CD4-positive, alpha-beta memory T cell (primary cell): Measurements from ENCODE around the gene NHEJ1. TPM values are rescaled to one million over a fixed set of nuclear protein-coding genes. Genes with fewer than 3 reads are reported as not detected.

Experiments used
- CTCF ChIA-PET: fragments of 350-600 bp; sonication (Branson Sonifier 250); formaldehyde crosslinking; loops from one replicate; lab custom pipeline; 2021; ENCODE audit warnings: inconsistent platforms; ENCODE audit not compliant: partially characterized antibody; lab: Charles Lee
- POLR2A ChIA-PET: fragments of 350-600 bp; sonication (Branson Sonifier 250); formaldehyde crosslinking; loops from one replicate; lab custom pipeline; 2021; ENCODE audit not compliant: partially characterized antibody; lab: Charles Lee
- DNase-seq, 5 donors: peaks; one replicate each; pipeline versions ENCODE4 v3.0.0 to v3.0.0-alpha.2; 2020 to 2022; ENCODE audit warnings: mixed read lengths in 1 of 5
- H3K27ac ChIP-seq: one replicate; pipeline ENCODE4 v1.7.0; 2013; ENCODE audit warnings: low read depth, low read length
- H3K27me3 ChIP-seq: 2 replicates; pipeline ENCODE4 v1.7.0; 2013; ENCODE audit warnings: mild to moderate bottlenecking, low read length, moderate library complexity; ENCODE audit not compliant: insufficient read depth
- H3K36me3 ChIP-seq: 2 replicates; pipeline ENCODE4 v1.7.0; 2013; ENCODE audit warnings: mild to moderate bottlenecking, low read length, moderate library complexity; ENCODE audit not compliant: insufficient read depth
- H3K4me1 ChIP-seq: 2 replicates; pipeline ENCODE4 v1.7.0; 2013; ENCODE audit warnings: mild to moderate bottlenecking, low read length, moderate library complexity; ENCODE audit not compliant: insufficient read depth
- H3K4me3 ChIP-seq, 2 donors: one replicate each; pipeline ENCODE4 v1.7.0; 2013; ENCODE audit warnings: low read length in 2 of 2, mild to moderate bottlenecking in 1 of 2
- H3K9me3 ChIP-seq, 2 donors: one replicate each; pipeline ENCODE4 v1.7.0; 2013; ENCODE audit warnings: low read length in 2 of 2, control low read depth in 1 of 2; ENCODE audit not compliant: control insufficient read depth in 1 of 2
- H3K27ac Mint-ChIP-seq, 7 donors: one replicate each; pipeline ENCODE4 v1.8.0; 2020 to 2021; ENCODE audit warnings: mixed read lengths in 7 of 7, mild to moderate bottlenecking in 6 of 7, inconsistent platforms in 3 of 7, moderate library complexity in 3 of 7
- H3K27me3 Mint-ChIP-seq, 2 donors: one replicate each; pipeline ENCODE4 v1.8.0; 2020 to 2021; ENCODE audit warnings: mixed read lengths in 2 of 2
- H3K36me3 Mint-ChIP-seq, 2 donors: one replicate each; pipeline ENCODE4 v1.8.0; 2020 to 2021; ENCODE audit warnings: mixed read lengths in 2 of 2, inconsistent platforms in 1 of 2, mild to moderate bottlenecking in 1 of 2
- H3K4me1 Mint-ChIP-seq, 4 donors: one replicate each; pipeline ENCODE4 v1.8.0; 2020 to 2021; ENCODE audit warnings: mixed read lengths in 4 of 4, mild to moderate bottlenecking in 1 of 4
- H3K4me3 Mint-ChIP-seq, 8 donors: one replicate each; pipeline ENCODE4 v1.8.0; 2020 to 2021; ENCODE audit warnings: mixed read lengths in 8 of 8, mild to moderate bottlenecking in 7 of 8, moderate library complexity in 6 of 8, inconsistent platforms in 3 of 8
- H3K9me3 Mint-ChIP-seq, 8 donors: one replicate each; pipeline ENCODE4 v1.8.0; 2020 to 2021; ENCODE audit warnings: mixed read lengths in 8 of 8, mild to moderate bottlenecking in 5 of 8, inconsistent platforms in 3 of 8, moderate library complexity in 1 of 8
- intact Hi-C: fragments of 100-400 bp; cut with micrococcal nuclease; formaldehyde crosslinking; loops from one replicate; pipeline ENCODE4 v1.15.1; 2023
- microRNA-seq: library from miRNA; unstranded; fragments of <30 nt; microRNA quantifications from one replicate; pipeline ENCODE4 v1.2.0, GENCODE V29; 2021; ENCODE audit warnings: borderline replicate concordance, borderline number of aligned reads, borderline microRNAs expressed, mixed read lengths
- polyA plus RNA-seq, 2 donors: library from polyadenylated mRNA; unstranded; fragments of 300-500 nt; fragmentation: Illumina TruSeq; gene quantifications; one replicate each; pipeline ENCODE4 v1.2.3, GENCODE V29; 2021
- total RNA-seq, 2 experiments: library from RNA; stranded (reverse); gene quantifications; one replicate each; pipeline ENCODE4 v1.2.3, GENCODE V29; 2021

NHEJ1 gene
- total and polyA plus RNA-seq, 4 experiments from 2014 or later: 14.1 to 27.5 (median 20.5) TPM

DNA sequence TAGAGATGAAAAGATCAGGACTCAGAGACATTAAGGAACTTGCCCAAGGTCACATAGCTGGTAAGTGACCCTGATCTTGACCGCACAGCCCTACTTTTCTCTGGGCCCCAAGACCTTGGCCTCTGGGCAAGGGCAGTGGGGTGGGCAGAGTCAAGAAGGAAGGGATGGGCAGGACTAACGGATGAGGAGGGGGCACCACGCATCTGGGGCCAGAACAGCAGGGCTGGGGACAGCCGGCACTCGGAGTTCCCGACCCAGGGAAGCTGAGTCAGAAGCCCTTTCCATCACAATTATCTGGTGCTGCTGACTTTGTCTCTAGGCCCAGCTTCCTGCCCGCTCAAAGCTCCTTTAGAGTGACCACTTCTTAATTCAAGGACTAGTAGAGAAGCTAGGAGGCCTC, 133.7 kb downstream of the NHEJ1 start:
- no peak for DNase-seq
- CTCF ChIA-PET: interaction anchor here (0.9 to 4.6 kb wide), 10 partner anchors 8 to 133 kb away, joined by 3 to 33 read pairs (median 4); partner anchors contain the start of gene CFAP65
- no peaks in the 10 kb centered on the region for H3K9me3 Mint-ChIP-seq

DNA sequence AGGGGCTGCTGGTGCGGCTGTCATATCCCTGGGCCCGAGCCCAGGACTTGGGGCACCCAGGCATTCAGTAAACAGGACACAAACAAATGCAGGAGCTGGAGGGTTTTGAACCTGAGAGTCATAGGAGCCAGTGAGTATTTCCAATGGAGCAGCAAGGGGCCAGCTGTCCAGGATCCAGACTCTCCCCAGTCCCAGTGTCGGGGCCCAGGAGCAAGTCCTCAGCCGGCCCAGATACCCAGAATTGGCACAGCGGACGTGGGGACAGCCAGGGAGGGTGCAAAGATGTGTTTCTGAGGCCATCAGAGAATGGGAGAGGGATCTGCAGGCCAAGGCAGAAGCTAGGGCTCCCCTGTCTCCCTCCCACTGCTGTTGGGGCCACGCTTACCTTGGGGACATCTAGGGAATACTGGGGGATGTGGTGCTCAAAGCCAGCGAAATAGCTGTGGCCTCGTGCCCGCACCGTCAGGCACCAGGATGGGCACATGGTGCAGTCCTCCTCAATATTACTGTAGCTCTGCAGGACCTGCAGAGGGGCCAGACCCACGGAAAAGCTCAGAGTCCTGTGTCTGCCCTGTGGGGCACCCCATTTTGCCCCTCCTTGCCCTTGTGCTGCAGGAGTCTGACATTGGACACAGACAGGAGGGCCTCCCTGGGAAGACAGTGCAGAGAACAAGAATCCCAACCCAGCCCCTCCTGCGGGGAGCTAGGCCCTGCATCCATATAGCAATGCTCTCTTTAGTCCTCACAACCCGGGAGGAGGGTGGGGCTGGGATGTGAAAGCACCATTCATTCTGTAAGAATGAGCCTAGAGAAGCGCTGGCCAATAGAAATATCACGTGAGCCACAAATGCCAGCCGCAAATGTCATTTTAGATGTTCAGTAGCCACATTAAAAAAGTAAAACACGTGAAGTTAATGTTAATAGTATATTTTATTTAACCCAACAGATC, 134.7 kb downstream of the NHEJ1 start:
- CTCF ChIA-PET: interaction anchor here (1.3 to 3.2 kb wide), 4 partner anchors 17 to 131 kb away, joined by 3 to 19 read pairs (median 6); no protein-coding TSS in a partner anchor
- POLR2A ChIA-PET: no interaction called here
- peaks cover 8 to 11% of the 10 kb centered on the region in 2 donors for H3K27me3 Mint-ChIP-seq
- H3K36me3 ChIP-seq: no peaks in the 10 kb centered on the region
- no peak overlapping the region for H3K27ac Mint-ChIP-seq
- DNase-seq: no peak
- H3K4me3 ChIP-seq: no peak overlapping the region
- H3K27ac ChIP-seq: no peak overlapping the region
- peaks cover 0 to 1% (median 0%) of the 10 kb centered on the region in 4 donors for H3K4me1 Mint-ChIP-seq
- no peaks in the 10 kb centered on the region for H3K27me3 ChIP-seq
- H3K4me1 ChIP-seq: no peaks in the 10 kb centered on the region
- H3K9me3 ChIP-seq: no peaks in the 10 kb centered on the region
- intact Hi-C loops: no loop called here
- no peaks in the 10 kb centered on the region for H3K36me3 Mint-ChIP-seq
- no peak overlapping the region for H3K4me3 Mint-ChIP-seq
- H3K9me3 Mint-ChIP-seq: no peaks in the 10 kb centered on the region

More for the DNA sequence above, 133.7 kb downstream of the NHEJ1 start:
- Mint-ChIP-seq H3K27ac (no peak overlapping the region), H3K4me3 (no peak overlapping the region), H3K27me3 (peaks cover 8 to 11% of the 10 kb centered on the region in 2 donors), H3K4me1 (peaks cover 0 to 1% (median 0%) of the 10 kb centered on the region in 4 donors), H3K36me3 (no peaks in the 10 kb centered on the region)
- POLR2A ChIA-PET: no interaction called here
- Histone ChIP-seq H3K4me3 (no peak overlapping the region), H3K9me3 (no peaks in the 10 kb centered on the region), H3K27ac (no peak overlapping the region), H3K27me3 (no peaks in the 10 kb centered on the region), H3K4me1 (no peaks in the 10 kb centered on the region), H3K36me3 (no peaks in the 10 kb centered on the region)
- intact Hi-C loops: no loop called here

Small RNA genes within 50 kb of the gene (microRNA-seq; reads per million reads assigned to microRNA genes)
- not detected for gene MIR3131

Other genes starting within 250 kb of the NHEJ1 start
- gene CDK5R2, start 201.1 kb downstream of the NHEJ1 start, total RNA-seq: not detected
- not detected for gene CDK5R2, start 201.1 kb downstream of the NHEJ1 start, polyA plus RNA-seq
- not detected for gene FEV, start 175.6 kb downstream of the NHEJ1 start, total RNA-seq
- not detected for gene FEV, start 175.6 kb downstream of the NHEJ1 start, polyA plus RNA-seq
- gene CRYBA2, start 167.4 kb downstream of the NHEJ1 start, total RNA-seq: not detected
- not detected for gene CRYBA2, start 167.4 kb downstream of the NHEJ1 start, polyA plus RNA-seq
- gene CFAP65, start 119.3 kb downstream of the NHEJ1 start, total RNA-seq: not detected
- not detected for gene CFAP65, start 119.3 kb downstream of the NHEJ1 start, polyA plus RNA-seq
- under 1 TPM in 1 of 2 experiments, not detected in 1; 0.17 TPM for gene IHH, start 99.9 kb downstream of the NHEJ1 start, total RNA-seq
- gene IHH, start 99.9 kb downstream of the NHEJ1 start, polyA plus RNA-seq: not detected
- 10 to 100 TPM; 11.8 to 12.1 TPM for gene SLC23A3, start 9.2 kb upstream of the NHEJ1 start, total RNA-seq
- not detected for gene SLC23A3, start 9.2 kb upstream of the NHEJ1 start, polyA plus RNA-seq
- 10 to 100 TPM; 79.3 to 83.3 TPM for gene CNPPD1, start 16.1 kb upstream of the NHEJ1 start, total RNA-seq
- 10 to 100 TPM; 76.5 to 82.2 TPM for gene CNPPD1, start 16.1 kb upstream of the NHEJ1 start, polyA plus RNA-seq
- gene RETREG2, start 17.5 kb upstream of the NHEJ1 start, total RNA-seq: 100 to 1,000 TPM; 123 to 128 TPM
- gene RETREG2, start 17.5 kb upstream of the NHEJ1 start, polyA plus RNA-seq: 10 to 100 TPM; 76.5 to 82.2 TPM
- 10 to 100 TPM; 73.3 to 79.8 TPM for gene ZFAND2B, start 46.0 kb upstream of the NHEJ1 start, total RNA-seq
- 10 to 100 TPM; 76.3 to 81.5 TPM for gene ZFAND2B, start 46.0 kb upstream of the NHEJ1 start, polyA plus RNA-seq
- 10 to 100 TPM; 10.7 to 11.1 TPM for gene ABCB6, start 58.1 kb upstream of the NHEJ1 start, total RNA-seq
- gene ABCB6, start 58.1 kb upstream of the NHEJ1 start, polyA plus RNA-seq: 1 to 10 TPM; 1.4 to 4.3 TPM
- gene ATG9A, start 68.8 kb upstream of the NHEJ1 start, total RNA-seq: 10 to 100 TPM; 48.7 to 53.0 TPM
- 10 to 100 TPM; 10.3 to 27.8 TPM for gene ATG9A, start 68.8 kb upstream of the NHEJ1 start, polyA plus RNA-seq
- 100 to 1,000 TPM; 244 to 260 TPM for gene ANKZF1, start 69.0 kb upstream of the NHEJ1 start, total RNA-seq
- gene ANKZF1, start 69.0 kb upstream of the NHEJ1 start, polyA plus RNA-seq: 10 to 100 TPM; 22.1 to 49.5 TPM
- 1 to 10 TPM; 1.5 to 2.5 TPM for gene GLB1L, start 84.6 kb upstream of the NHEJ1 start, total RNA-seq
- gene GLB1L, start 84.6 kb upstream of the NHEJ1 start, polyA plus RNA-seq: under 1 TPM; 0.26 to 0.68 TPM
- gene STK16, start 84.7 kb upstream of the NHEJ1 start, total RNA-seq: 10 to 100 TPM; 19.3 to 21.1 TPM
- 10 to 100 TPM; 15.3 to 15.4 TPM for gene STK16, start 84.7 kb upstream of the NHEJ1 start, polyA plus RNA-seq
- gene TUBA4B, start 92.4 kb upstream of the NHEJ1 start, total RNA-seq: not detected
- gene TUBA4B, start 92.4 kb upstream of the NHEJ1 start, polyA plus RNA-seq: not detected
- gene TUBA4A, start 93.1 kb upstream of the NHEJ1 start, total RNA-seq: 100 to 1,000 TPM; 242 to 259 TPM
- 100 to 1,000 TPM; 157 to 268 TPM for gene TUBA4A, start 93.1 kb upstream of the NHEJ1 start, polyA plus RNA-seq
- gene DNAJB2, start 118.6 kb upstream of the NHEJ1 start, total RNA-seq: 100 to 1,000 TPM; 110 to 117 TPM
- 1 to 10 TPM; 4.1 to 6.8 TPM for gene DNAJB2, start 118.6 kb upstream of the NHEJ1 start, polyA plus RNA-seq
- gene PTPRN, start 148.6 kb upstream of the NHEJ1 start, total RNA-seq: not detected
- under 1 TPM in 1 of 2 donors, not detected in 1; 0.31 TPM for gene PTPRN, start 148.6 kb upstream of the NHEJ1 start, polyA plus RNA-seq
- gene RESP18, start 171.9 kb upstream of the NHEJ1 start, total RNA-seq: not detected
- gene RESP18, start 171.9 kb upstream of the NHEJ1 start, polyA plus RNA-seq: not detected
- gene DNPEP, start 227.1 kb upstream of the NHEJ1 start, total RNA-seq: 10 to 100 TPM; 70.4 to 75.9 TPM
- gene DNPEP, start 227.1 kb upstream of the NHEJ1 start, polyA plus RNA-seq: 10 to 100 TPM; 57.8 to 73.3 TPM